Activated naive CD4-positive, alpha-beta T cell treated with anti-CD3 and anti-CD28 coated beads, Interleukin-2, amount 10 ng/mL, durations not matched to agents 7 days and 5 days (primary cell): ENCODE measurements around the gene ZBTB20.

Source experiments
- CTCF ChIA-PET: fragments of 350-600 bp; sonication (Branson Sonifier 250); formaldehyde crosslinking; loops from one replicate; lab custom pipeline; 2021; ENCODE audit warnings: antibody characterized with exemption; lab: Charles Lee
- DNase-seq: peaks from one replicate; pipeline ENCODE4 v3.0.0-alpha.2; 2020
- H3K27ac Mint-ChIP-seq: one replicate; pipeline ENCODE4 v1.8.0; 2021; ENCODE audit warnings: mild to moderate bottlenecking, moderate library complexity, mixed read lengths
- H3K27me3 Mint-ChIP-seq: one replicate; pipeline ENCODE4 v1.8.0; 2021; ENCODE audit warnings: mild to moderate bottlenecking, mixed read lengths
- H3K36me3 Mint-ChIP-seq: one replicate; pipeline ENCODE4 v1.8.0; 2021; ENCODE audit warnings: mixed read lengths
- H3K4me1 Mint-ChIP-seq: one replicate; pipeline ENCODE4 v1.8.0; 2021; ENCODE audit warnings: mixed read lengths
- H3K4me3 Mint-ChIP-seq: one replicate; pipeline ENCODE4 v1.8.0; 2021; ENCODE audit warnings: mild to moderate bottlenecking, moderate library complexity, mixed read lengths
- H3K9me3 Mint-ChIP-seq: one replicate; pipeline ENCODE4 v1.8.0; 2021; ENCODE audit warnings: mixed read lengths

Gene ZBTB20

DNA sequence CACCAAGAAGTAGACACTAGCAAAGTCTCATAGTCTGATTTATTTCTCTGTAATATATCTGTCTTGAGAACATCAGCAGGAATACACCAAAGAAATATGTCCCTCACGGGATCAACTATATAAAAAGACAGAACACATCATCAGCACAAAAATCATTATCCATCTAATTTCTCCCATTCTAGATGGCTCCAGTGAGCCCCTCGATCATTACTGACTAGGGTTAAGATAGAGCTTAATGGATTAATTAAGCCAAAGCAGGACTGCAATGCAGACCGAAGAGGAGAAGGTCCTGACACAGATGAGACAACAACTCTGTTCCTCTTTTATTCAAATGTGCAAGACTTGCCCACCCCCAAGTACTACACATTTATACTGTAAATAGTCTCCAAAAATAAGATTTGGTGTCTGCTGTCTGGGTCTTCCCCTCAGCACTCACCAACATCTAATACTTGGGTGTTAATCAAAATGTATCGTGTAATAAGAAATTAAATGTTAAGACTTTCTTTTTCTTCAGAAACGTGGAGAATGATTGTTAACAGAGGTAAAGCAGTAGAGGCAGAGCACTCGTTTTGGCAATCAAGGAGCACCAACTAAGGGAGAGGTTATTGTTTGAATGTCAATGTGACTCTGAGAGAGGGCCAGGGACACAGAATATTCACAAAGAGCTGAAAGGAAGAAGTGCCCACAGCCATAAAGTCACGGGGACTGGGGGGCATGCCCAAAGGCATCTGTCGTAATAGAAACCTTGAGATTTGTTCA lies 719.6 kb downstream of the ZBTB20 start:
- Mint-ChIP-seq H3K27me3 (no peaks in the 10 kb centered on the region), H3K36me3 (no peaks in the 10 kb centered on the region), H3K9me3 (no peaks in the 10 kb centered on the region), H3K27ac (no peak overlapping the region), H3K4me1 (no peaks in the 10 kb centered on the region), H3K4me3 (no peak overlapping the region)
- CTCF ChIA-PET, result no interaction called here
- no peak for DNase-seq

DNA sequence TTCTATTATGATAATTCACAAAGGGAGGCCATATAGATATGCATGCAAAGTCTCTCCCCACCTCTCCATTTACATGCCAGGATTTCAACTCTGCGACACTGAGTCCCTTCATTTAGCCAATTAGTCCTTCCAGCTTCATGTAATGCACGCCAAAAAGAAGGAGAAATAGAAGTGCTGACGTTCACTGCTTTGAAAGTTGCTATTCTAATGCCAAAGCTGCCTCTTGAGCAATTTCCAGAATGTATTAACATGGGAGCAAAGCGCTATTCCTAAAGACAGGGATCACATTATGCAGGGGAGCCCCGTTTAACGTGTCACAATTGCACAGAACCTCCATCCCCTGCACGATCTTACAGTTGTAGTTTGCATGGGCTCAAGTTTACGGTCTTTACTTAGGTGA lies 722.8 kb downstream of the ZBTB20 start:
- no peaks in the 10 kb centered on the region for H3K4me1 Mint-ChIP-seq
- CTCF ChIA-PET, result interaction anchor here (1.5 kb wide), 1 partner anchor 39 kb away, joined by 4 read pairs; no protein-coding TSS in a partner anchor
- no peak overlapping the region for H3K4me3 Mint-ChIP-seq

DNA sequence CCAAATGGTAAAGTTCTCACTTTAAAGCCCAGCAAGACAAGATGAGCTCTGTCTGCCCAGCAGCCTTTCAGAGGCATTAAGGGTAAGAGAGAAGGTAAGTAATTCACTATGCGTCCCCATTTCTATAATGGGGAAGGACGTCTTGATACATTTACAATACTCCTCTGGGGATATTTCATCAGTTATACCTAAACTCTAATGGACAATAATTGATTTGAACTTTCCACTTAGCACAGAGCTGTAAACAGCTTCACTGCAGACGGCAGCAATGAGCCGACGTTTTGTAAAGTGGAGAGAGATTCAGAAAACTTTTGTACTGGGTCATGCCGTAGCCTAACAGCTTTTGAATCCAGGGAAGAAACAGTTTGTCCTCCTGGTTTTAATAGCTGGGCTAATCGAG lies 725.9 kb downstream of the ZBTB20 start:
- H3K4me3 Mint-ChIP-seq, result no peak overlapping the region
- no peaks in the 10 kb centered on the region for H3K36me3 Mint-ChIP-seq
- no peak overlapping the region for H3K27ac Mint-ChIP-seq
- H3K27me3 Mint-ChIP-seq, result no peaks in the 10 kb centered on the region
- H3K4me1 Mint-ChIP-seq, result peaks cover 2% of the 10 kb centered on the region
- no peak for DNase-seq
- H3K9me3 Mint-ChIP-seq, result no peaks in the 10 kb centered on the region
- CTCF ChIA-PET, result interaction anchor here (0.6 to 4.7 kb wide), 8 partner anchors 13 to 267 kb away, joined by 3 to 55 read pairs (median 4); no protein-coding TSS in a partner anchor

More for the DNA sequence above, 722.8 kb downstream of the ZBTB20 start:
- Mint-ChIP-seq H3K9me3 (no peaks in the 10 kb centered on the region), H3K27me3 (no peaks in the 10 kb centered on the region), H3K36me3 (no peaks in the 10 kb centered on the region), H3K27ac (no peak overlapping the region)
- DNase-seq, result no peak

DNA sequence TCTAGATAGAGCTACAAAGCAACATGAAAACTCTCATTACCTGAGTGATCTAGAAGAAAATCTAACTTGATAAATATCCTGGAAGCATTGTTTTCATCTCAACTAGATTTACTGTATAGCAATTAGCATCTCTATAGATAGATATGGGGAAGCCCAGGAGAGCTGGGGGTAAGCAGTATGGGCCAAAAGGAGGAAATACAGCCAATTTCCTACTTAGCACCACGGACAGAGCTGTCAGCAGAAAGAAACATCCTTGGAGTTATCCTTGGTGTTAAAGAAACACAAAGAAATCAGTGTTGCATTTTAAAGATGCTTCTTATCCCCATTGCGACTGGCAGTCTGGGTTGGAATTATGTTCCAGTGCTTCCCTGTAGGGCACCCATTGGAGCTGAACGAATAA lies 727.0 kb downstream of the ZBTB20 start:
- CTCF ChIA-PET, result interaction anchor here (0.6 to 4.7 kb wide), 7 partner anchors 9 to 550 kb away, joined by 3 to 55 read pairs (median 5); no protein-coding TSS in a partner anchor
- Mint-ChIP-seq H3K36me3 (no peaks in the 10 kb centered on the region), H3K4me1 (peaks cover 2% of the 10 kb centered on the region), H3K27ac (no peak overlapping the region), H3K27me3 (no peaks in the 10 kb centered on the region), H3K4me3 (no peak overlapping the region), H3K9me3 (no peaks in the 10 kb centered on the region)
- DNase-seq, result no peak

DNA sequence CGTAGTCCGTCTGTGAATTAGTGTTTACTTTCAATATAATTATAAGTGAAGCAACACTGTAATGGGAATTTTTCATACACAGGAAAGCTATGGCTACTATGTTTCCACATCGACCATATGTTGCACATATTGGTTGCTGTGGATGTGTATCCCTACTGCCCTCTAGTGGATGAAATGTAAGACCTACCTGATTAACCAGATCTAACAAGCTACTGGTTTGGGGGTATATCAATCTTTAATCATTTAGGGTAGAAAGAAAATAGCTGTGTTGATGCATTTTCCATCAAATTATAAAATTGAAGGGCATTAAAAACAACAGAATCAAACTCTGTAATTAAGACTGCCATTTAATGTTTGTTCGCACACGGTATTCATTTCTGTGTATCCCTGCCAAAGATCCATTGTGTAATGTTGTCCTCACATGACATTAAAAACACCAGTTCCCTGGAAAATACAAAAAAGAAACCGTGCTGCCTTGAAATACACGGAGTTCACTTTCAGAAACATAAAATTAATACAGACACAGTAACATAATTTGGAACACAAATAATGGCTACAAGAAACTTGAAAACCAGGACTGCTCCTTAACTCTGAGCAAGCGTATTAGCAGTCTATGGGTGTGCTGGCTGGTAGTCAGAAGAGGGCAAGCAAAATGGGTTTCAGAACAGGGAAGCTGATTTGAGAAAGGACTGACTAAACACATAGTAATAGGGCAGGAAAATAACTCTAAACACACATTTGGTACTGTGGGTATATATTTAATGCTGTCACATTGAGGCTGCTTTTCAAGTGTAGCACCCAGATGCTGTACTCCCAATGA lies 728.2 kb downstream of the ZBTB20 start:
- no peaks in the 10 kb centered on the region for H3K9me3 Mint-ChIP-seq
- H3K4me3 Mint-ChIP-seq, result no peak overlapping the region
- DNase-seq, result no peak
- H3K27ac Mint-ChIP-seq, result no peak overlapping the region
- CTCF ChIA-PET, result interaction anchor here (0.6 to 4.7 kb wide), 25 partner anchors 8 to 268 kb away, joined by 3 to 55 read pairs (median 4); partner anchors contain the start of gene TIGIT
- H3K4me1 Mint-ChIP-seq, result peaks cover 2% of the 10 kb centered on the region
- no peaks in the 10 kb centered on the region for H3K27me3 Mint-ChIP-seq
- no peaks in the 10 kb centered on the region for H3K36me3 Mint-ChIP-seq

DNA sequence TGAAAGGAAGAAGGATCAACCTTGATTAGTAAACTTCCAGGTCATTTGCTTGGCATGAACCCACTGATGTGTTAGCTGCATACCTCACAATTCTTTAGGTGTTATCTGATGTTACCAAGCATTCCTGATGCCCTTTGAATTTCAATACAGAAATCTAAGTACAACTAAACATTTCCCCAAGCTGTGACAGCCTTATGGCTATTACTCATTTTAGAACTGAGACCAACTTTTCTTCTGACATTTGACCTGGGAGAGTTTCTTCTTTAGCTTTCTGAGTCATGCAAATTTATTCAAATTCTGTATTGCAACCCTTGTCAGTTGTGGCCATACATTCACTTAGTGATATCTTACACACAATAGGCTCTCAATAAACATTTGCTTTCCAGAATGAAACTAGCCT lies 729.0 kb downstream of the ZBTB20 start:
- no peak for DNase-seq
- no peaks in the 10 kb centered on the region for H3K9me3 Mint-ChIP-seq

GRCh38 chr3:114417675-114418074 lies 729.4 kb downstream of the ZBTB20 start:
- no peak overlapping the region for H3K4me3 Mint-ChIP-seq
- no peaks in the 10 kb centered on the region for H3K27me3 Mint-ChIP-seq
- H3K9me3 Mint-ChIP-seq, result no peaks in the 10 kb centered on the region
- no peaks in the 10 kb centered on the region for H3K36me3 Mint-ChIP-seq
- no peak overlapping the region for H3K27ac Mint-ChIP-seq
- DNase-seq, result no peak
- CTCF ChIA-PET, result interaction anchor here (0.6 to 4.7 kb wide), 12 partner anchors 9 to 263 kb away, joined by 3 to 55 read pairs (median 6); partner anchors contain the start of gene TIGIT
- H3K4me1 Mint-ChIP-seq, result peaks cover 2% of the 10 kb centered on the region

More for the DNA sequence above, 729.0 kb downstream of the ZBTB20 start:
- CTCF ChIA-PET, result interaction anchor here (0.6 to 4.7 kb wide), 19 partner anchors 7 to 264 kb away, joined by 3 to 55 read pairs (median 5); partner anchors contain the start of gene TIGIT
- H3K4me3 Mint-ChIP-seq, result no peak overlapping the region
- no peaks in the 10 kb centered on the region for H3K27me3 Mint-ChIP-seq
- no peaks in the 10 kb centered on the region for H3K36me3 Mint-ChIP-seq
- H3K27ac Mint-ChIP-seq, result no peak overlapping the region
- H3K4me1 Mint-ChIP-seq, result peaks cover 2% of the 10 kb centered on the region

DNA sequence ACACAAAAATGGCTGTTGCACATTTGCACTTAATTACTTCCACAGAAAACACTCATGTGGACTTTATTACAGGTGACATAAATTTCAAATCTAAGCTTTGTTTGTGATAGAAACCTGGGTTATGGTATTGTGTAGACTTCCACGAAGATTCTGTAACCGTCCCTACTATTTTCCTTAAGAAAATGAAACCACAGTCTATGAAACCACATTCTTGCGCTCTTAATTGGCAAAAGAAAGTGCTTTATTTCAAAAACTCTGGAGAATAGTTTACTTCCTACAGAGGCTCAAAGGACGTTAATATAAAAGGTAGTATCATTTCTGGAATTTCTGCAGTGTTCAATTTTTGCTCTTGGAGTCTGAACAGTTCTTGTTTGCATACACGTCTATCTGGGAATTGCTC lies 729.8 kb downstream of the ZBTB20 start:
- no peak overlapping the region for H3K27ac Mint-ChIP-seq
- H3K36me3 Mint-ChIP-seq, result no peaks in the 10 kb centered on the region
- CTCF ChIA-PET, result interaction anchor here (0.6 to 4.7 kb wide), 5 partner anchors 8 to 263 kb away, joined by 3 to 38 read pairs (median 3); no protein-coding TSS in a partner anchor
- DNase-seq, result no peak
- no peaks in the 10 kb centered on the region for H3K27me3 Mint-ChIP-seq
- peaks cover 2% of the 10 kb centered on the region for H3K4me1 Mint-ChIP-seq
- H3K4me3 Mint-ChIP-seq, result no peak overlapping the region
- H3K9me3 Mint-ChIP-seq, result no peaks in the 10 kb centered on the region

DNA sequence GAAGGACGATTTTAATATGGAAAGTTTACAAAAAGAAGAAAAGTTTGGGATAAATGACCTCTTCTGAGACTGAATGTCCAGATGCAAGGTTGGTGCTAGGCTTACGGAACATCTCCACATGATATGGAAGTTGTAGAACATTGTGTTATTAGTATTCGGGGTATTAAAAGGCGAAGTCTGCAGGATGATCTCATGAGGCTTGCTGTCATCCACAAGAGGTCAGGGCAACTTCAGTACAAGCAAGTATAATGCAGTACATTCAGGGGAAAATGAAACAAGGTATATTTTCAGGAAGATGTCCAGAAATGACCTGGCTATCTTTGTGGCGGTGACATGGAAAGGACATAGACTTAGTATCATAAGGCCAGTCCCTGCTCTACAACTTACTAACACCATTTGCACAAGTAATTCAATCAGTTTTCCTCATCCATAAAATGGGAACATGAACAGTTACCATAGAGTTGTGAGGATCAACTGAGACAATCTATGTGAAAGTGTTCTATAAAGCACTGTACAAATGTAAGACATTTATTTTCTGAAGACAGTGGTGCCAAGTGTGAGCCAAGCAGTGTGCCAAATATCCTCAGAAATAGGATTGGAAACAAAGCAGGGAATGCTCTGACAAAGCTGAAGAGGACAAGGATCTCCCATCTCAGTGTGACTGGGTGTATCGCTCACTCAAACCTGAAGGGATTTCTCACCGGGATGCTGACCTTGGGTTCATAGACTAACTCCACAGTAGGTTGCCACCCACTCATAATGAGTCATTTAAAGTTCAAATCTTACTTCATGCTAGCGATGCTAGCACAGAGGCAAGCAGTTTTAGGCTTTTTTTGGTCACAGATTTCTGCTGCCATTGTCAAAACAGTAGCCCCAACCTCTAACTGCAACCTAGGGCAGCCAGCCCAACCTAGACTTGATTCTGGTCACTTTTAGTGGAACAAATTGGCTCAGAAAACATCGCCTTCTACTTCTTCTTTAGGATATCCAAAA lies 735.0 kb downstream of the ZBTB20 start:
- H3K27me3 Mint-ChIP-seq, result no peaks in the 10 kb centered on the region
- H3K9me3 Mint-ChIP-seq, result no peaks in the 10 kb centered on the region
- H3K4me1 Mint-ChIP-seq, result no peaks in the 10 kb centered on the region
- no peak overlapping the region for H3K27ac Mint-ChIP-seq
- CTCF ChIA-PET, result interaction anchor here (1.5 kb wide), 1 partner anchor 7 kb away, joined by 4 read pairs; no protein-coding TSS in a partner anchor
- H3K36me3 Mint-ChIP-seq, result no peaks in the 10 kb centered on the region
- DNase-seq, result no peak
- no peak overlapping the region for H3K4me3 Mint-ChIP-seq

DNA sequence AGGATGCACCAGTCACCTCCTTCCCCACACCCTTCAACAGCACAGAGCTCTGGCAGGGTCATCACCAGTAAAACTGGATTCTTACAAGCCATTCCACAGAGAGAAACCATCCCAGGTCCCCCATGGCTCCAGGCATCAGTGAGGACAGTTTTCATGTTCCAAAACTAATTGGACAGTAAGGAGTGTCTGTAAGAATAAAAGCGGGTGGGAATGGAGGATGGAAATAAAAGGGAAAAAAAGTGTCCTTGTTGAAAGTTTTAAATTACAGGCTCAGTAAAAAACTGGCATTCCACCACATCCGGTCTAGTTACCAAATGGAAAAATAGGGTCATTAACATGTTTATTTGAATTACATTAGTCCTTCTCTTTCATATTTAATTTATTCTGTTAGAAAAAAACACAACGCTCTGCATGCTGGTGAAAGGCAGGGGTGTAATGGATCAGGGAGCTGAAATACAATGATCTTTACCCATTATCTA lies 735.9 kb downstream of the ZBTB20 start:
- H3K27ac Mint-ChIP-seq, result no peak overlapping the region
- no peaks in the 10 kb centered on the region for H3K27me3 Mint-ChIP-seq
- no peaks in the 10 kb centered on the region for H3K36me3 Mint-ChIP-seq
- DNase-seq, result no peak
- no peak overlapping the region for H3K4me3 Mint-ChIP-seq
- H3K9me3 Mint-ChIP-seq, result no peaks in the 10 kb centered on the region
- H3K4me1 Mint-ChIP-seq, result no peaks in the 10 kb centered on the region
- CTCF ChIA-PET, result interaction anchor here (1.5 kb wide), 1 partner anchor 8 kb away, joined by 4 read pairs; no protein-coding TSS in a partner anchor

DNA sequence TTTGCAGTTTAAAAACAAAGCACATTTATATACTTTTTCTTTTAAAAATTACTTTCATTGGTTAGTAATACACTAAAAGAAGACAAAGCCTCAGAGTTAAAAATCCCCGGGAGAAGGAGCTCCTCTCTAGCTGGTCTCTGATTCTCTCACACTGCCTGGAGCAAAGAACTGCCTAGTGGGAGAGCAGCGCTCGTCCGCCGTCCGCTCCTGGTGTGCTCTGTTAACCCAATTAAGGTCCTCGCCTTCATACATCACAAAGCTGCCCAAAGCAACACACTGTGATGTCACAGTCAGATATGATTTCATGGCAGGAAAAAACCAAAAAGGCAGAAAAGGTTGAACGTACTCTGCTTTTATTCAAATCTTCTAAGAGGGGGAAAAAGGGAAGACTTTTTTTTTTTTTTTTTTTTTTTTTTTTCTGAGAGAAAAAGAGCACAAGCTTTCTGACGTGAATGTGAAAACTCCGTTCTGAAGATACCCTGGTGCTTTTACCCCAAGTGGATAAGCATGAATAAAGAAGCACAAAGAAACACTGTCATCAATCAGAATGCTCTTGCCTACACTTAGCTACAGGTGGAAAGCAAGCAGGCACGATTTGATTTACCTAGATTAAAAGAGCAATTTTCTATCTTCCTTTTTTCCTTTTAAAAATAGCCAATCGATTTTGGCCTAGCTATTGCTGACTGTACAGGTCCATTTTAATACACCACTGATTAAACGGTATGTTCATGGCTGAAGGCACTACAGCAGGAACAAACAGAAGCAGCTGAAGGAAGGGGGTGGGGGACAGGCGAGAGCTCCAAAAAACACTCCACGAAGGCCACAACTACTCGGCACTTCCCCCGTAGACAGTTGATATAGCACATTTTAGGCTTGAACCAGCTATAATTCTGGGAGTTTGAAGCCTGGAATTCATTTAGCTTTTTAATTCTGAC lies 738.1 kb downstream of the ZBTB20 start:
- DNase-seq, result no peak
- Mint-ChIP-seq H3K27ac (no peak overlapping the region), H3K27me3 (no peaks in the 10 kb centered on the region), H3K4me3 (no peak overlapping the region), H3K36me3 (no peaks in the 10 kb centered on the region), H3K9me3 (no peaks in the 10 kb centered on the region), H3K4me1 (no peaks in the 10 kb centered on the region)
- CTCF ChIA-PET, result interaction anchor here (0.7 to 2.3 kb wide), 6 partner anchors 10 to 254 kb away, joined by 3 to 18 read pairs (median 4); no protein-coding TSS in a partner anchor

- Mint-ChIP-seq H3K27ac (no peak overlapping the region), H3K4me3 (no peak overlapping the region), H3K9me3 (no peaks in the 10 kb centered on the region), H3K27me3 (no peaks in the 10 kb centered on the region), H3K36me3 (no peaks in the 10 kb centered on the region), H3K4me1 (no peaks in the 10 kb centered on the region)
- DNase-seq, result no peak
- CTCF ChIA-PET, result no interaction called here
These were observed 740.2 kb downstream of the ZBTB20 start for GRCh38 chr3:114406922-114407321.
